ENCODE results near the gene PRR5L. TPM values are rescaled to one million over a fixed set of nuclear protein-coding genes. Genes with fewer than 3 reads are reported as not detected.

The PRR5L gene
- total and polyA plus RNA-seq, 9 of the 15 experiments (the other 6 are each of a cell fraction or from before 2014, with no cell fraction given) = 0.11 to 0.60 (median 0.36) TPM; not detected in 2

DNA sequence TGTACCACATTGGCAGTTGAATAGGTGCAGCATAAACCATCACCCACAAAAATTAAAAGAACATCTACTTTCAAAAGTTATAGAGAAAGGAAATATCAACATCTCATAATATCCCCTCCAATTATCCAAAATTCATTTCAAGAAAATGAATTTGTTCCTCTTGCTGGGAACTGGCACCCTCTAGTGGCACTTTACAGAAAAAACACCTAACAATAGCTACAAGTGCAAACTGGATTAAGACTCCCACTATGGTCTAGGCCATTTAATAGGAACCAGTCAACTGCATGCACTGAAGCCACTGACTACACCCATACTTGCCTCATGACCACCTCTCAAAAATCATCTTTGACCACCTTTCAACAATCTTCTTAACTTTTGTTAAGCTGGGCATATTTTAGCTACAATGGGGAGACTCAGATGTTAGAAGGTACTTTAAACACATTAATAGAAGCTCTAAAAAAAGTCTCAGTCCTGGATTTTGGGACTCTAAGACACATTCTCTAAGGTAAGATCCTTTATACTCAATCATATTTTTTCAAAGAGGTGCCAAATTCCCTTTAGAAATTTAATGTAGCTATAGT lies 196.7 kb downstream of the PRR5L start (continued):
- TF ChIP-seq, protein P1, sequence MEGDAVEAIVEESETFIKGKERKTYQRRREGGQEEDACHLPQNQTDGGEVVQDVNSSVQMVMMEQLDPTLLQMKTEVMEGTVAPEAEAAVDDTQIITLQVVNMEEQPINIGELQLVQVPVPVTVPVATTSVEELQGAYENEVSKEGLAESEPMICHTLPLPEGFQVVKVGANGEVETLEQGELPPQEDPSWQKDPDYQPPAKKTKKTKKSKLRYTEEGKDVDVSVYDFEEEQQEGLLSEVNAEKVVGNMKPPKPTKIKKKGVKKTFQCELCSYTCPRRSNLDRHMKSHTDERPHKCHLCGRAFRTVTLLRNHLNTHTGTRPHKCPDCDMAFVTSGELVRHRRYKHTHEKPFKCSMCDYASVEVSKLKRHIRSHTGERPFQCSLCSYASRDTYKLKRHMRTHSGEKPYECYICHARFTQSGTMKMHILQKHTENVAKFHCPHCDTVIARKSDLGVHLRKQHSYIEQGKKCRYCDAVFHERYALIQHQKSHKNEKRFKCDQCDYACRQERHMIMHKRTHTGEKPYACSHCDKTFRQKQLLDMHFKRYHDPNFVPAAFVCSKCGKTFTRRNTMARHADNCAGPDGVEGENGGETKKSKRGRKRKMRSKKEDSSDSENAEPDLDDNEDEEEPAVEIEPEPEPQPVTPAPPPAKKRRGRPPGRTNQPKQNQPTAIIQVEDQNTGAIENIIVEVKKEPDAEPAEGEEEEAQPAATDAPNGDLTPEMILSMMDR (IDR thresholded peaks at IDR 0.05 in 2 of 3, conservative IDR thresholded peaks at IDR 0.05 in 1 of 3; ENCODE audit: insufficient read depth in 2 of 3, low read depth in 1 of 3, low read length in 3 of 3) = peak; percentile 52 to 81 (median 71); a peak in 5 of 6 replicates
- TF ChIP-seq, protein P2, sequence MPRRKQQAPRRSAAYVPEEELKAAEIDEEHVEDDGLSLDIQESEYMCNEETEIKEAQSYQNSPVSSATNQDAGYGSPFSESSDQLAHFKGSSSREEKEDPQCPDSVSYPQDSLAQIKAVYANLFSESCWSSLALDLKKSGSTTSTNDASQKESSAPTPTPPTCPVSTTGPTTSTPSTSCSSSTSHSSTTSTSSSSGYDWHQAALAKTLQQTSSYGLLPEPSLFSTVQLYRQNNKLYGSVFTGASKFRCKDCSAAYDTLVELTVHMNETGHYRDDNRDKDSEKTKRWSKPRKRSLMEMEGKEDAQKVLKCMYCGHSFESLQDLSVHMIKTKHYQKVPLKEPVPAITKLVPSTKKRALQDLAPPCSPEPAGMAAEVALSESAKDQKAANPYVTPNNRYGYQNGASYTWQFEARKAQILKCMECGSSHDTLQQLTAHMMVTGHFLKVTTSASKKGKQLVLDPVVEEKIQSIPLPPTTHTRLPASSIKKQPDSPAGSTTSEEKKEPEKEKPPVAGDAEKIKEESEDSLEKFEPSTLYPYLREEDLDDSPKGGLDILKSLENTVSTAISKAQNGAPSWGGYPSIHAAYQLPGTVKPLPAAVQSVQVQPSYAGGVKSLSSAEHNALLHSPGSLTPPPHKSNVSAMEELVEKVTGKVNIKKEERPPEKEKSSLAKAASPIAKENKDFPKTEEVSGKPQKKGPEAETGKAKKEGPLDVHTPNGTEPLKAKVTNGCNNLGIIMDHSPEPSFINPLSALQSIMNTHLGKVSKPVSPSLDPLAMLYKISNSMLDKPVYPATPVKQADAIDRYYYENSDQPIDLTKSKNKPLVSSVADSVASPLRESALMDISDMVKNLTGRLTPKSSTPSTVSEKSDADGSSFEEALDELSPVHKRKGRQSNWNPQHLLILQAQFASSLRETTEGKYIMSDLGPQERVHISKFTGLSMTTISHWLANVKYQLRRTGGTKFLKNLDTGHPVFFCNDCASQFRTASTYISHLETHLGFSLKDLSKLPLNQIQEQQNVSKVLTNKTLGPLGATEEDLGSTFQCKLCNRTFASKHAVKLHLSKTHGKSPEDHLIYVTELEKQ (CRISPR knock-in tag; IDR thresholded peaks at IDR 0.05) = no peak
- no peak for TF ChIP-seq RBFOX2 (IDR thresholded peaks at IDR 0.05; ENCODE audit: low read depth, low read length)
- TF ChIP-seq, protein P3, sequence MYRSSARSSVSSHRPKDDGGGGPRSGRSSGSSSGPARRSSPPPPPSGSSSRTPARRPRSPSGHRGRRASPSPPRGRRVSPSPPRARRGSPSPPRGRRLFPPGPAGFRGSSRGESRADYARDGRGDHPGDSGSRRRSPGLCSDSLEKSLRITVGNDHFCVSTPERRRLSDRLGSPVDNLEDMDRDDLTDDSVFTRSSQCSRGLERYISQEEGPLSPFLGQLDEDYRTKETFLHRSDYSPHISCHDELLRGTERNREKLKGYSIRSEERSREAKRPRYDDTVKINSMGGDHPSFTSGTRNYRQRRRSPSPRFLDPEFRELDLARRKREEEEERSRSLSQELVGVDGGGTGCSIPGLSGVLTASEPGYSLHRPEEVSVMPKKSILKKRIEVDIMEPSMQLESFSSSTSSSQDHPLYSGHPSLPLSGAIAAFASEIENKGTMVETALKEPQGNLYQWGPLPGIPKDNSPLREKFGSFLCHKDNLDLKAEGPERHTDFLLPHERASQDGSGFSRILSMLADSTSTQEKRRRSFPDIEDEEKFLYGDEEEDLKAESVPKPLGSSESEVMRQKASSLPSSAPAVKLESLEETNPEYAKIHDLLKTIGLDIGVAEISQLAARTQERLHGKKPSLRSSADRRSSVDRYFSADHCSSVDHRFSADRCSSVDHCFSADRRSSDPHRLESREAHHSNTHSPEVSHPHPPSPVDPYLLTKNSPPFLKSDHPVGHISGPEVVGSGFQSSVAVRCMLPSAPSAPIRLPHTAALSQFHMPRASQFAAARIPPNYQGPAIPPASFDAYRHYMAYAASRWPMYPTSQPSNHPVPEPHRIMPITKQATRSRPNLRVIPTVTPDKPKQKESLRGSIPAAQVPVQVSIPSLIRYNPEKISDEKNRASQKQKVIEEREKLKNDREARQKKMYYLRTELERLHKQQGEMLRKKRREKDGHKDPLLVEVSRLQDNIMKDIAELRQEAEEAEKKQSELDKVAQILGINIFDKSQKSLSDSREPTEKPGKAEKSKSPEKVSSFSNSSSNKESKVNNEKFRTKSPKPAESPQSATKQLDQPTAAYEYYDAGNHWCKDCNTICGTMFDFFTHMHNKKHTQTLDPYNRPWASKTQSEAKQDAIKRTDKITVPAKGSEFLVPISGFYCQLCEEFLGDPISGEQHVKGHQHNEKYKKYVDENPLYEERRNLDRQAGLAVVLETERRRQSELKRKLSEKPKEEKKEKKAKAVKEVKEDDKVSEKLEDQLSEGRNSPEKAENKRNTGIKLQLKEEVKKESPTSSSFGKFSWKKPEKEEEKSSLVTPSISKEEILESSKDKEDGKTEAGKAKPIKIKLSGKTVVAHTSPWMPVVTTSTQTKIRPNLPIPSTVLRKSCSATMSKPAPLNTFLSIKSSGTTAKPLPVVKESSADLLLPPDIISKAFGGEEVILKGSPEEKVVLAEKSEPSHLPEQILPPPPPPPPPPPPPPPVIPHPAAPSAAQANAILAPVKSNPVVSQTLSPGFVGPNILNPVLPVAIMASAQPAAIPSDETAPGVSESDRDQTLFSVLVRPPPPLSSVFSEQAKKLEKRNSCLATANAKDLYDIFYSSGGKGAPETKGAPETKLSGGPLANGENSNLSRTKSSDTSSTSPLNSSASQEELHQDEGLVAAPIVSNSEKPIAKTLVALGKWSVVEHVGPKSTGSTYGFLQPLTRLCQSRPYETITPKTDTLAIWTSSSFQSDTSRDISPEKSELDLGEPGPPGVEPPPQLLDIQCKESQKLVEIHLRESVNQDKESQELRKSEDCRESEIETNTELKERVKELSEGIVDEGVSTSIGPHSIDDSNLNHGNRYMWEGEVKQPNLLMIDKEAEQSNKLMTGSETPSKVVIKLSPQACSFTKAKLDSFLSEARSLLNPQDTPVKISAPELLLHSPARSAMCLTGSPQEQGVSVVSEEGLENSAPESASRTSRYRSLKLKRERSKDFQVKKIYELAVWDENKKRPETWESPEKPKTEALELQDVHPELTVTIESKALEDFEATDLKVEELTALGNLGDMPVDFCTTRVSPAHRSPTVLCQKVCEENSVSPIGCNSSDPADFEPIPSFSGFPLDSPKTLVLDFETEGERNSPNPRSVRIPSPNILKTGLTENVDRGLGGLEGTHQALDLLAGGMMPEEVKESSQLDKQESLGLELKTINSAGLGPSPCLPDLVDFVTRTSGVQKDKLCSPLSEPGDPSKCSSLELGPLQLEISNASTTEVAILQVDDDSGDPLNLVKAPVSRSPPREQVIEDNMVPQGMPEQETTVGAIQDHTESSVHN (IDR thresholded peaks at IDR 0.05; ENCODE audit: borderline replicate concordance in 1 of 2, low read depth in 1 of 2) = no peak
- TF ChIP-seq HDAC8 (tag; IDR thresholded peaks at IDR 0.05) = no peak
- no peak for TF ChIP-seq ZNF224 (CRISPR knock-in tag; IDR thresholded peaks at IDR 0.05)
- no peak for TF ChIP-seq PRMT5 (CRISPR knock-in tag; IDR thresholded peaks at IDR 0.05)
- peak; percentile 64 to 81 for TF ChIP-seq RAD21 (CRISPR knock-in tag; conservative IDR thresholded peaks at IDR 0.05 in 1 of 2, IDR thresholded peaks at IDR 0.05 in 1 of 2)

Measured in K562 (cell line).